ENCODE measurements around the gene FUT3. TPM values are rescaled to one million over a fixed set of nuclear protein-coding genes. Genes with fewer than 3 reads are reported as not detected.

Gene FUT3
- not detected for total RNA-seq

- POLR2A ChIA-PET: no interaction called here
- Mint-ChIP-seq H3K9me3 (no peaks in the 10 kb centered on the region), H3K27me3 (peaks cover 2% of the 10 kb centered on the region), H3K27ac (peak within 1 kb of the TSS; percentile 3), H3K36me3 (no peaks in the 10 kb centered on the region), H3K4me1 (peaks cover 8% of the 10 kb centered on the region), H3K4me3 (no peak within 1 kb of the TSS)
- no peak for ATAC-seq (ENCODE audit: low read depth)
- no peak for DNase-seq
These were observed at the start of gene FUT3 for GRCh38 chr19:5851302-5851701. FUT3 (minus strand) TSS chr19:5851449.

GRCh38 chr19:5900976-5901375, 49.7 kb upstream of the FUT3 start:
- ATAC-seq (ENCODE audit: low read depth) (no peak), DNase-seq (no peak)
- peaks cover 13% of the 10 kb centered on the region for H3K4me1 Mint-ChIP-seq
- POLR2A ChIA-PET: interaction anchor here (0.7 to 4.3 kb wide), 3 partner anchors 72 to 116 kb away, joined by 3 to 72 read pairs (median 4); no protein-coding TSS in a partner anchor
- H3K27ac Mint-ChIP-seq: peak overlapping the region; percentile 36
- H3K36me3 Mint-ChIP-seq: peaks cover 7% of the 10 kb centered on the region
- no peaks in the 10 kb centered on the region for H3K27me3 Mint-ChIP-seq
- no peaks in the 10 kb centered on the region for H3K9me3 Mint-ChIP-seq
- no peak overlapping the region for H3K4me3 Mint-ChIP-seq

GRCh38 chr19:5899728-5900526, 48.7 kb upstream of the FUT3 start:
- ATAC-seq (ENCODE audit: low read depth): no peak
- H3K9me3 Mint-ChIP-seq: no peaks in the 10 kb centered on the region
- no peaks in the 10 kb centered on the region for H3K27me3 Mint-ChIP-seq
- H3K36me3 Mint-ChIP-seq: peaks cover 7% of the 10 kb centered on the region
- POLR2A ChIA-PET: interaction anchor here (0.7 kb wide), 2 partner anchors 8 to 86 kb away, joined by 3 read pairs; no protein-coding TSS in a partner anchor
- peaks cover 12% of the 10 kb centered on the region for H3K4me1 Mint-ChIP-seq
- no peak for DNase-seq
- H3K4me3 Mint-ChIP-seq: no peak overlapping the region
- no peak overlapping the region for H3K27ac Mint-ChIP-seq

- Mint-ChIP-seq H3K4me1 (peaks cover 8% of the 10 kb centered on the region), H3K27ac (no peak overlapping the region), H3K4me3 (no peak overlapping the region), H3K36me3 (peaks cover 2% of the 10 kb centered on the region), H3K27me3 (no peaks in the 10 kb centered on the region), H3K9me3 (no peaks in the 10 kb centered on the region)
- POLR2A ChIA-PET: no interaction called here
- ATAC-seq (ENCODE audit: low read depth) (no peak), DNase-seq (no peak)
These were observed 46.1 kb upstream of the FUT3 start for GRCh38 chr19:5897189-5897969.

- no peak overlapping the region for H3K4me3 Mint-ChIP-seq
- H3K9me3 Mint-ChIP-seq: no peaks in the 10 kb centered on the region
- H3K27me3 Mint-ChIP-seq: peaks cover 2% of the 10 kb centered on the region
- no peak for DNase-seq
- H3K4me1 Mint-ChIP-seq: peaks cover 6% of the 10 kb centered on the region
- peaks cover 2% of the 10 kb centered on the region for H3K36me3 Mint-ChIP-seq
- H3K27ac Mint-ChIP-seq: no peak overlapping the region
- POLR2A ChIA-PET: no interaction called here
- ATAC-seq (ENCODE audit: low read depth): no peak
These were observed 45.3 kb upstream of the FUT3 start for GRCh38 chr19:5896365-5897076.

- ATAC-seq (ENCODE audit: low read depth): no peak
- no peak overlapping the region for H3K4me3 Mint-ChIP-seq
- H3K27ac Mint-ChIP-seq: peak overlapping the region; percentile 35
These were observed 44.6 kb upstream of the FUT3 start for GRCh38 chr19:5895890-5896289.

GRCh38 chr19:5895409-5895808, 44.2 kb upstream of the FUT3 start:
- DNase-seq (no peak), ATAC-seq (ENCODE audit: low read depth) (no peak)
- Mint-ChIP-seq H3K4me1 (no peaks in the 10 kb centered on the region), H3K9me3 (no peaks in the 10 kb centered on the region), H3K4me3 (no peak overlapping the region), H3K27ac (no peak overlapping the region), H3K27me3 (peaks cover 4% of the 10 kb centered on the region), H3K36me3 (no peaks in the 10 kb centered on the region)
- POLR2A ChIA-PET: no interaction called here

More at GRCh38 chr19:5895890-5896289, 44.6 kb upstream of the FUT3 start:
- Mint-ChIP-seq H3K4me1 (peaks cover under 1% of the 10 kb centered on the region), H3K27me3 (peaks cover 3% of the 10 kb centered on the region), H3K9me3 (no peaks in the 10 kb centered on the region), H3K36me3 (peaks cover under 1% of the 10 kb centered on the region)
- POLR2A ChIA-PET: no interaction called here
- no peak for DNase-seq

- ATAC-seq (ENCODE audit: low read depth): no peak
- H3K9me3 Mint-ChIP-seq: no peaks in the 10 kb centered on the region
- no peak overlapping the region for H3K27ac Mint-ChIP-seq
- H3K36me3 Mint-ChIP-seq: no peaks in the 10 kb centered on the region
- peaks cover 4% of the 10 kb centered on the region for H3K27me3 Mint-ChIP-seq
- DNase-seq: no peak
- no peaks in the 10 kb centered on the region for H3K4me1 Mint-ChIP-seq
- no peak overlapping the region for H3K4me3 Mint-ChIP-seq
- POLR2A ChIA-PET: no interaction called here
These were observed 43.6 kb upstream of the FUT3 start for GRCh38 chr19:5894704-5895349.

- H3K36me3 Mint-ChIP-seq: no peaks in the 10 kb centered on the region
- H3K4me3 Mint-ChIP-seq: no peak overlapping the region
- POLR2A ChIA-PET: interaction anchor here (1.1 kb wide), 1 partner anchor 65 kb away, joined by 3 read pairs; no protein-coding TSS in a partner anchor
- peaks cover 5% of the 10 kb centered on the region for H3K27me3 Mint-ChIP-seq
- no peaks in the 10 kb centered on the region for H3K9me3 Mint-ChIP-seq
- no peak for ATAC-seq (ENCODE audit: low read depth)
- no peak overlapping the region for H3K27ac Mint-ChIP-seq
- no peaks in the 10 kb centered on the region for H3K4me1 Mint-ChIP-seq
- no peak for DNase-seq
These were observed 42.9 kb upstream of the FUT3 start for GRCh38 chr19:5893907-5894703.

GRCh38 chr19:5893296-5893903, 42.2 kb upstream of the FUT3 start:
- Mint-ChIP-seq H3K27ac (no peak overlapping the region), H3K36me3 (no peaks in the 10 kb centered on the region), H3K27me3 (peaks cover 8% of the 10 kb centered on the region), H3K4me3 (no peak overlapping the region), H3K4me1 (no peaks in the 10 kb centered on the region), H3K9me3 (no peaks in the 10 kb centered on the region)
- POLR2A ChIA-PET: interaction anchor here (1.1 to 3.0 kb wide), 2 partner anchors 10 to 65 kb away, joined by 3 to 15 read pairs; partner anchors contain the start of gene NDUFA11
- DNase-seq (no peak), ATAC-seq (ENCODE audit: low read depth) (no peak)

GRCh38 chr19:5892772-5893275, 41.6 kb upstream of the FUT3 start:
- H3K27me3 Mint-ChIP-seq: peaks cover 11% of the 10 kb centered on the region
- ATAC-seq (ENCODE audit: low read depth) (no peak), DNase-seq (no peak)
- H3K4me1 Mint-ChIP-seq: no peaks in the 10 kb centered on the region
- no peaks in the 10 kb centered on the region for H3K9me3 Mint-ChIP-seq
- H3K27ac Mint-ChIP-seq: no peak overlapping the region
- no peak overlapping the region for H3K4me3 Mint-ChIP-seq
- H3K36me3 Mint-ChIP-seq: no peaks in the 10 kb centered on the region
- POLR2A ChIA-PET: interaction anchor here (1.1 to 3.0 kb wide), 2 partner anchors 11 to 64 kb away, joined by 3 to 15 read pairs; partner anchors contain the start of gene NDUFA11
